Measurements from ENCODE around the gene PALLD.

DNA sequence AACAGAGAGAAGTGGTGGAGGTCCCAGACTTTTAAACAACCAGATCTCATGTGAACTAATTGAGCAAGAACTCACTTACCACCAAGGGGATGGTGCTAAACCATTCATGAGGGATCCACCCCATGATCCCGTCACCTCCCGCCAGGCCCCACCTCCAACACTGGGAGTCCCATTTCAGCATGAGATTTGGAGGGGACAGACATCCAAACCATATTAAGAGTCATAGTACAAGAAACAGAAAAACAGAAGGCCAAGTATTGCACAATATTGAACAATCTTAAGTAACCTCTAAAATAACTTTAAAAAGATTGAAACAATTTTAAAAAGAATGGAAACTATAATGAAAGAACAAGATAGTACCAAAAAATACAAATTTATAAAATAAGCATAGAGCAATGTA lies 403.2 kb downstream of the PALLD start:
- TF ChIP-seq EZH2 (IDR thresholded peaks at IDR 0.05; ENCODE audit: insufficient read depth, poor library complexity, severe bottlenecking) (no peak), EZH2phosphoT487 (IDR thresholded peaks at IDR 0.05; ENCODE audit: insufficient read depth, low read depth) (no peak)

All from GM23248 (cell line).